GM23338 (cell line): ENCODE results near the gene SPACA1. TPM values are rescaled to one million over a fixed set of nuclear protein-coding genes. Genes with fewer than 3 reads are reported as not detected.

Source experiments
- ATAC-seq: fragments of 200-7000 bp; cut with Tn5 transposase; 3 replicates; pipeline ENCODE4 v1.9.1; 2020
- DNase-seq: peaks from one replicate; pipeline ENCODE4 v3.0.0-alpha.2; 2015; ENCODE audit warnings: low spot score
- H2AFZ ChIP-seq: fragments of 200-600 bp; sonication (generic); 2 replicates; pipeline ENCODE4 v1.8.0; 2016; ENCODE audit warnings: antibody characterized with exemption, mild to moderate bottlenecking, moderate library complexity
- H3F3A ChIP-seq: fragments of 200-600 bp; sonication (generic); replicated peaks from 2 replicates; pipeline ENCODE4 v1.8.0; 2017; ENCODE audit warnings: antibody characterized with exemption, mixed run types, low read depth
- H3K27ac ChIP-seq: fragments of 200-600 bp; sonication (generic); 2 replicates; pipeline ENCODE4 v1.6.1; 2016; ENCODE audit warnings: low read depth
- H3K27me3 ChIP-seq: fragments of 200-600 bp; sonication (generic); 2 replicates; pipeline ENCODE4 v1.8.0; 2016; ENCODE audit warnings: mild to moderate bottlenecking, mixed run types, moderate library complexity; ENCODE audit not compliant: insufficient read depth
- H3K36me3 ChIP-seq: fragments of 200-600 bp; sonication (generic); 2 replicates; pipeline ENCODE4 v1.8.0; 2016; ENCODE audit warnings: mild to moderate bottlenecking; ENCODE audit not compliant: insufficient read depth
- H3K4me1 ChIP-seq: fragments of 200-600 bp; sonication (generic); 2 replicates; pipeline ENCODE4 v1.8.0; 2016; ENCODE audit warnings: mild to moderate bottlenecking, moderate library complexity; ENCODE audit not compliant: insufficient read depth
- H3K4me2 ChIP-seq: fragments of 200-600 bp; sonication (generic); 2 replicates; pipeline ENCODE4 v1.7.1; 2017; ENCODE audit warnings: mixed run types
- H3K4me3 ChIP-seq: fragments of 200-600 bp; sonication (generic); 2 replicates; pipeline ENCODE4 v1.6.1; 2016; ENCODE audit warnings: mixed run types
- H3K79me2 ChIP-seq: fragments of 200-600 bp; sonication (generic); replicated peaks from 2 replicates; pipeline ENCODE4 v1.8.0; 2017; ENCODE audit warnings: mild to moderate bottlenecking; ENCODE audit not compliant: insufficient read depth
- H3K9me2 ChIP-seq: fragments of 200-600 bp; sonication (generic); 2 replicates; pipeline ENCODE4 v1.8.0; 2017; ENCODE audit not compliant: insufficient read depth
- H4K20me1 ChIP-seq: fragments of 200-600 bp; sonication (generic); replicated peaks from 2 replicates; pipeline ENCODE4 v1.8.0; 2017; ENCODE audit warnings: mild to moderate bottlenecking; ENCODE audit not compliant: insufficient read depth
- H3K27ac Mint-ChIP-seq: 2 replicates; pipeline ENCODE4 v1.8.0; 2020; ENCODE audit warnings: inconsistent platforms, mild to moderate bottlenecking, moderate library complexity, mixed read lengths
- H3K27me3 Mint-ChIP-seq: 3 replicates; pipeline ENCODE4 v1.8.0; 2022; ENCODE audit warnings: low read depth, mild to moderate bottlenecking, moderate library complexity, mixed read lengths, inconsistent platforms; ENCODE audit not compliant: insufficient read depth, poor library complexity
- H3K36me3 Mint-ChIP-seq: 3 replicates; pipeline ENCODE4 v1.8.0; 2021; ENCODE audit warnings: low read depth, mild to moderate bottlenecking, inconsistent platforms, moderate library complexity, mixed read lengths
- H3K4me1 Mint-ChIP-seq: 3 replicates; pipeline ENCODE4 v1.8.0; 2020; ENCODE audit warnings: mild to moderate bottlenecking, inconsistent platforms, mixed read lengths
- H3K4me3 Mint-ChIP-seq: 3 replicates; pipeline ENCODE4 v1.8.0; 2021; ENCODE audit warnings: moderate library complexity, mild to moderate bottlenecking, inconsistent platforms, mixed read lengths
- H3K9me3 Mint-ChIP-seq: 3 replicates; pipeline ENCODE4 v1.8.0; 2020; ENCODE audit warnings: moderate library complexity, mild to moderate bottlenecking, inconsistent platforms, mixed read lengths
- CREB1 ChIP-seq: fragments of 250-450 bp; sonication (Bioruptor Pico); IDR thresholded peaks from 2 replicates; pipeline ENCODE4 v1.5.0; 2020; ENCODE audit warnings: low read depth, mild to moderate bottlenecking, moderate library complexity
- CTCF ChIP-seq, 2 experiments: fragments of 200-600 bp in 1 of 2; sonication (generic) in 1 of 2; conservative IDR thresholded peaks; 2 replicates each; pipeline versions ENCODE4 v1.5.1 to v1.6.1; 2016 to 2017; ENCODE audit warnings: antibody characterized with exemption in 2 of 2, low read depth in 2 of 2, mild to moderate bottlenecking in 2 of 2, moderate library complexity in 1 of 2
- EZH2 ChIP-seq: fragments of 200-600 bp; sonication (generic); IDR thresholded peaks from one replicate; pipeline ENCODE4 v1.8.0; 2017; ENCODE audit warnings: antibody characterized with exemption, mild to moderate bottlenecking, low read depth; ENCODE audit not compliant: unreplicated experiment
- JUNB ChIP-seq: IDR thresholded peaks from one replicate; pipeline ENCODE4 v1.6.1; 2016; ENCODE audit warnings: antibody characterized with exemption; ENCODE audit not compliant: unreplicated experiment
- NANOG ChIP-seq: IDR thresholded peaks from 2 replicates; pipeline ENCODE4 v1.6.1; 2016; ENCODE audit warnings: antibody characterized with exemption, borderline replicate concordance
- REST ChIP-seq: IDR thresholded peaks from one replicate; pipeline ENCODE4 v1.6.1; 2018; ENCODE audit warnings: antibody characterized with exemption; ENCODE audit not compliant: unreplicated experiment
- ZNF114 ChIP-seq: fragments of 250-450 bp; sonication (Bioruptor Pico); IDR thresholded peaks from 2 replicates; pipeline ENCODE4 v1.5.0; 2020; ENCODE audit warnings: mild to moderate bottlenecking, moderate library complexity
- ZNF331 ChIP-seq: fragments of 250-450 bp; sonication (Bioruptor Pico); IDR thresholded peaks from 2 replicates; pipeline ENCODE4 v1.5.0; 2020; ENCODE audit warnings: low read depth, mild to moderate bottlenecking, moderate library complexity
- polyA plus RNA-seq: library from polyadenylated mRNA; unstranded; fragments of >200 nt; fragmentation: Nextera tagmentation; extraction: Ambion mirVana; gene quantifications from 2 replicates; pipeline ENCODE4 v1.2.1, GENCODE V29; 2016
- total RNA-seq: library from RNA; depleted of rRNA; stranded (reverse); fragments of >200 nt; shearing (Covaris generic); gene quantifications from 2 replicates; pipeline ENCODE4 v1.2.3, GENCODE V29; 2014

SPACA1 gene
- total and polyA plus RNA-seq, 2 experiments from 2014 or later: not detected

GRCh38 chr6:88013015-88013414, 34.6 kb upstream of the SPACA1 start:
- DNase-seq (no peak), ATAC-seq (no peak)
- Histone ChIP-seq H3K4me2 (no peak overlapping the region), H3K4me1 (no peaks in the 10 kb centered on the region), H3K27ac (no peak overlapping the region), H4K20me1 (no peaks in the 10 kb centered on the region), H3F3A (no peaks in the 10 kb centered on the region), H2AFZ (no peak overlapping the region), H3K4me3 (no peak overlapping the region), H3K36me3 (no peaks in the 10 kb centered on the region), H3K9me2 (0 out of 2 replicates have a peak, but pooled peaks cover 3% of the 10 kb centered on the region), H3K27me3 (no peaks in the 10 kb centered on the region), H3K79me2 (no peaks in the 10 kb centered on the region)
- Mint-ChIP-seq H3K27me3 (peaks cover 5% of the 10 kb centered on the region), H3K4me1 (no peaks in the 10 kb centered on the region), H3K27ac (no peak overlapping the region), H3K4me3 (no peak overlapping the region), H3K9me3 (no peaks in the 10 kb centered on the region), H3K36me3 (no peaks in the 10 kb centered on the region)
- no peak for TF ChIP-seq ZNF331 (CRISPR knock-in tag)
- no peak for TF ChIP-seq EZH2
- TF ChIP-seq JUNB: no peak

GRCh38 chr6:88013554-88013953, 34.1 kb upstream of the SPACA1 start:
- no peak overlapping the region for H2AFZ ChIP-seq
- 0 out of 2 replicates have a peak, but pooled peaks cover 3% of the 10 kb centered on the region for H3K9me2 ChIP-seq
- no peaks in the 10 kb centered on the region for H4K20me1 ChIP-seq
- no peak overlapping the region for H3K27ac ChIP-seq
- H3K4me2 ChIP-seq: no peak overlapping the region
- TF ChIP-seq NANOG (no peak), CTCF (conservative IDR thresholded peaks at IDR 0.05; ENCODE audit: low read depth in 2 of 2) (peak; percentile 46 to 54)
- H3K27ac Mint-ChIP-seq: no peak overlapping the region
- no peaks in the 10 kb centered on the region for H3K4me1 Mint-ChIP-seq
- no peaks in the 10 kb centered on the region for H3F3A ChIP-seq
- no peak overlapping the region for H3K4me3 ChIP-seq
- peaks cover 5% of the 10 kb centered on the region for H3K27me3 Mint-ChIP-seq
- no peak overlapping the region for H3K4me3 Mint-ChIP-seq
- peak; percentile 20 for DNase-seq
- H3K36me3 ChIP-seq: no peaks in the 10 kb centered on the region
- no peaks in the 10 kb centered on the region for H3K79me2 ChIP-seq
- H3K4me1 ChIP-seq: no peaks in the 10 kb centered on the region
- peak; percentile 59; the same call in 2 of the 3 replicates for ATAC-seq
- H3K9me3 Mint-ChIP-seq: no peaks in the 10 kb centered on the region
- no peaks in the 10 kb centered on the region for H3K36me3 Mint-ChIP-seq
- no peaks in the 10 kb centered on the region for H3K27me3 ChIP-seq

GRCh38 chr6:88020439-88020838, 27.2 kb upstream of the SPACA1 start:
- no peaks in the 10 kb centered on the region for H3K4me1 Mint-ChIP-seq
- Histone ChIP-seq H3F3A (no peaks in the 10 kb centered on the region), H3K27me3 (no peaks in the 10 kb centered on the region), H3K4me2 (no peak overlapping the region), H3K79me2 (no peaks in the 10 kb centered on the region), H3K9me2 (no peaks in the 10 kb centered on the region), H3K4me3 (no peak overlapping the region), H4K20me1 (no peaks in the 10 kb centered on the region), H3K36me3 (no peaks in the 10 kb centered on the region), H3K4me1 (no peaks in the 10 kb centered on the region), H3K27ac (no peak overlapping the region), H2AFZ (no peak overlapping the region)
- H3K9me3 Mint-ChIP-seq: no peaks in the 10 kb centered on the region
- DNase-seq (no peak), ATAC-seq (no peak)
- no peak for TF ChIP-seq REST
- TF ChIP-seq ZNF114 (CRISPR knock-in tag): no peak
- no peak for TF ChIP-seq CREB1
- TF ChIP-seq NANOG: no peak
- H3K36me3 Mint-ChIP-seq: no peaks in the 10 kb centered on the region
- peaks cover under 1% of the 10 kb centered on the region for H3K27me3 Mint-ChIP-seq
- no peak overlapping the region for H3K4me3 Mint-ChIP-seq
- no peak overlapping the region for H3K27ac Mint-ChIP-seq
